ENCODE data around the gene GPR176. TPM values are rescaled to one million over a fixed set of nuclear protein-coding genes. Genes with fewer than 3 reads are reported as not detected.

Gene GPR176
- polyA plus RNA-seq, 1 donor from 2014 or later = 8.3 TPM

GRCh38 chr15:39947401-39948197 is 27.5 kb upstream of the GPR176 start:
- no peaks in the 10 kb centered on the region for H4K20me1 ChIP-seq (ENCODE audit: insufficient read depth)
- H3K27ac ChIP-seq (ENCODE audit: low read length) = no peak overlapping the region
- no peaks in the 10 kb centered on the region for H3K27me3 ChIP-seq (ENCODE audit: insufficient read depth, low read depth, low read length)
- no peaks in the 10 kb centered on the region for H3F3A ChIP-seq (ENCODE audit: insufficient read depth, low read length, poor library complexity, severe bottlenecking)
- H3K79me2 ChIP-seq (replicated peaks; ENCODE audit: insufficient read depth, low read length) = no peaks in the 10 kb centered on the region
- no peaks in the 10 kb centered on the region for H3K36me3 ChIP-seq (ENCODE audit: insufficient read depth, low read length)
- TF ChIP-seq REST (IDR thresholded peaks at IDR 0.05; ENCODE audit: borderline replicate concordance) (no peak), RAD21 (conservative IDR thresholded peaks at IDR 0.05) (no peak), CTCF (IDR thresholded peaks at IDR 0.05; ENCODE audit: poor library complexity, severe bottlenecking) (no peak), TAF1 (IDR thresholded peaks at IDR 0.05; ENCODE audit: low read depth) (no peak), POLR2AphosphoS5 (IDR thresholded peaks at IDR 0.05) (no peak), SMC3 (conservative IDR thresholded peaks at IDR 0.05; ENCODE audit: poor library complexity) (no peak), EZH2 (IDR thresholded peaks at IDR 0.05; ENCODE audit: borderline replicate concordance, insufficient read depth, low read length, poor library complexity, severe bottlenecking) (no peak), MXI1 (conservative IDR thresholded peaks at IDR 0.05; ENCODE audit: poor library complexity, severe bottlenecking) (no peak), EP300 (conservative IDR thresholded peaks at IDR 0.05; ENCODE audit: poor library complexity, severe bottlenecking) (no peak)
- no peak overlapping the region for H3K9ac ChIP-seq (ENCODE audit: low read length)
- no peaks in the 10 kb centered on the region for H3K9me3 ChIP-seq (ENCODE audit: low read length)
- H3K4me3 ChIP-seq (ENCODE audit: low read length) = no peak overlapping the region
- no peaks in the 10 kb centered on the region for H3K9me2 ChIP-seq (ENCODE audit: insufficient read depth, low read length)
- H3K4me2 ChIP-seq (ENCODE audit: low read length) = no peak overlapping the region
- H2AFZ ChIP-seq (ENCODE audit: low read depth, low read length) = no peak overlapping the region

GRCh38 chr15:39946862-39947261 is 26.8 kb upstream of the GPR176 start:
- no peak overlapping the region for H3K27ac ChIP-seq (ENCODE audit: low read length)
- H3K4me2 ChIP-seq (ENCODE audit: low read length) = no peak overlapping the region
- no peaks in the 10 kb centered on the region for H3F3A ChIP-seq (ENCODE audit: insufficient read depth, low read length, poor library complexity, severe bottlenecking)
- no peak overlapping the region for H3K4me3 ChIP-seq (ENCODE audit: low read length)
- no peaks in the 10 kb centered on the region for H3K79me2 ChIP-seq (replicated peaks; ENCODE audit: insufficient read depth, low read length)
- no peaks in the 10 kb centered on the region for H3K9me3 ChIP-seq (ENCODE audit: low read length)
- TF ChIP-seq RAD21 (conservative IDR thresholded peaks at IDR 0.05) (no peak), POLR2AphosphoS5 (IDR thresholded peaks at IDR 0.05) (no peak), TAF1 (IDR thresholded peaks at IDR 0.05; ENCODE audit: low read depth) (no peak), SMC3 (conservative IDR thresholded peaks at IDR 0.05; ENCODE audit: poor library complexity) (no peak), MXI1 (conservative IDR thresholded peaks at IDR 0.05; ENCODE audit: poor library complexity, severe bottlenecking) (no peak), EZH2 (IDR thresholded peaks at IDR 0.05; ENCODE audit: borderline replicate concordance, insufficient read depth, low read length, poor library complexity, severe bottlenecking) (no peak), EP300 (conservative IDR thresholded peaks at IDR 0.05; ENCODE audit: poor library complexity, severe bottlenecking) (no peak), CTCF (IDR thresholded peaks at IDR 0.05; ENCODE audit: poor library complexity, severe bottlenecking) (no peak)
- H4K20me1 ChIP-seq (ENCODE audit: insufficient read depth) = no peaks in the 10 kb centered on the region
- H3K36me3 ChIP-seq (ENCODE audit: insufficient read depth, low read length) = no peaks in the 10 kb centered on the region
- H2AFZ ChIP-seq (ENCODE audit: low read depth, low read length) = no peak overlapping the region
- no peak overlapping the region for H3K9ac ChIP-seq (ENCODE audit: low read length)
- no peaks in the 10 kb centered on the region for H3K27me3 ChIP-seq (ENCODE audit: insufficient read depth, low read depth, low read length)
- H3K9me2 ChIP-seq (ENCODE audit: insufficient read depth, low read length) = no peaks in the 10 kb centered on the region
